Right ventricle myocardium superior (tissue), 1 donor: Measurements from ENCODE around the gene OR51F1. TPM values are rescaled to one million over a fixed set of nuclear protein-coding genes. Genes with fewer than 3 reads are reported as not detected.
"Not testable (repeated sequence)": the region's sequence is repeated elsewhere in the genome, so short reads cannot be mapped to it uniquely, and the experiment has no call there.

Source experiments
- ATAC-seq: fragments of 200-7000 bp; cut with Tn5 transposase; one replicate; pipeline ENCODE4 v1.9.1; 2020; ENCODE audit warnings: mild to moderate bottlenecking; ENCODE audit not compliant: poor library complexity
- DNase-seq: peaks from one replicate; pipeline ENCODE4 v3.0.0-alpha.2; 2020
- intact Hi-C: fragments of 100-400 bp; cut with DNase I; formaldehyde crosslinking; loops from one replicate; pipeline ENCODE4 v1.11.2; 2022
- long read RNA-seq: library from polyadenylated mRNA; unstranded; transcript quantifications from one replicate; pipeline ENCODE4 v2.0.0, GENCODE V29; 2021
- total RNA-seq: library from RNA; stranded (reverse); fragmentation: NEBNext Ultra II Directional; extraction: Animal tissue kit (Norgen Biotek cat#: 25700); gene quantifications from one replicate; pipeline ENCODE4 v1.2.1, GENCODE V29; 2021
- donor health status: DM: no; HTN: yes; CAD: no; lungs with severe emphysema.

OR51F1 gene
- total RNA-seq, result not detected
- long read RNA-seq, result 0 reads

- ATAC-seq, result no peak
- no peak for DNase-seq
- intact Hi-C loops, result no loop called here
These were observed at the start of gene OR51F1 for GRCh38 chr11:4769838-4770237. Gene OR51F1, minus strand, starts transcription at chr11:4769938. Its CDS starts 0 bp downstream, at chr11:4769938.

- intact Hi-C loops, result no loop called here
- ATAC-seq (no peak), DNase-seq (no peak)
These were observed 39.5 kb upstream of the OR51F1 start for GRCh38 chr11:4809246-4809645.

- intact Hi-C loops, result no loop called here
- ATAC-seq (no peak), DNase-seq (no peak)
These were observed 38.7 kb upstream of the OR51F1 start for GRCh38 chr11:4808476-4808875.

GRCh38 chr11:4804280-4804679, 34.5 kb upstream of the OR51F1 start, which contains the start of gene OR52R1:
Gene OR52R1, minus strand, starts transcription at chr11:4804380. Its CDS starts 0 bp downstream, at chr11:4804380.
- ATAC-seq, result no peak
- no peak for DNase-seq
- intact Hi-C loops, result no loop called here

GRCh38 chr11:4801316-4801715, 31.6 kb upstream of the OR51F1 start:
- ATAC-seq, intact Hi-C loops, DNase-seq: not testable (repeated sequence)

- ATAC-seq, result no peak
- intact Hi-C loops, result no loop called here
- DNase-seq, result no peak
These were observed 28.9 kb upstream of the OR51F1 start for GRCh38 chr11:4798427-4799183.

GRCh38 chr11:4797206-4797605, 27.5 kb upstream of the OR51F1 start:
- ATAC-seq (no peak), DNase-seq (no peak)
- intact Hi-C loops, result no loop called here

- DNase-seq, result no peak
- intact Hi-C loops, result no loop called here
- ATAC-seq, result no peak
These were observed 12.7 kb upstream of the OR51F1 start for GRCh38 chr11:4782454-4782853.

- intact Hi-C loops, result no loop called here
- DNase-seq, result no peak
- no peak for ATAC-seq
These were observed 1.6 kb downstream of the OR51F1 start for GRCh38 chr11:4768094-4768493.

GRCh38 chr11:4766420-4767043, 3.2 kb downstream of the OR51F1 start:
- ATAC-seq, result no peak
- intact Hi-C loops, result no loop called here

GRCh38 chr11:4763096-4763495, 6.6 kb downstream of the OR51F1 start:
- no peak for DNase-seq
- intact Hi-C loops, result no loop called here

More at GRCh38 chr11:4766420-4767043, 3.2 kb downstream of the OR51F1 start:
- no peak for DNase-seq

GRCh38 chr11:4751201-4751600, 18.5 kb downstream of the OR51F1 start:
- no peak for ATAC-seq
- intact Hi-C loops, result no loop called here
- no peak for DNase-seq

More at GRCh38 chr11:4763096-4763495, 6.6 kb downstream of the OR51F1 start:
- no peak for ATAC-seq

GRCh38 chr11:4748438-4748837, 21.3 kb downstream of the OR51F1 start:
- intact Hi-C loops, result no loop called here
- ATAC-seq (no peak), DNase-seq (no peak)

- ATAC-seq (no peak), DNase-seq (no peak)
- intact Hi-C loops, result no loop called here
These were observed 29.0 kb downstream of the OR51F1 start for GRCh38 chr11:4740735-4741134.

GRCh38 chr11:4727171-4727570, 42.6 kb downstream of the OR51F1 start:
- DNase-seq (no peak), ATAC-seq (no peak)
- intact Hi-C loops, result no loop called here

- ATAC-seq, intact Hi-C loops: not testable (repeated sequence)
- DNase-seq, result peak; percentile 17
These were observed 46.9 kb downstream of the OR51F1 start for GRCh38 chr11:4722616-4723534.
